Heart left ventricle (tissue), 16 donors: ENCODE measurements around the gene KRTAP5-1. TPM values are rescaled to one million over a fixed set of nuclear protein-coding genes. Genes with fewer than 3 reads are reported as not detected.
"Not testable (repeated sequence)": the region's sequence is repeated elsewhere in the genome, so short reads cannot be mapped to it uniquely, and the experiment has no call there.

Experiments
- ATAC-seq, 4 donors: fragments of 200-7000 bp; cut with Tn5 transposase; one replicate each; pipeline ENCODE4 v1.9.1; 2020 to 2022; ENCODE audit warnings: moderate library complexity in 4 of 4, mild to moderate bottlenecking in 3 of 4, moderate number of reproducible peaks in 1 of 4
- DNase-seq, 5 donors: peaks; one replicate each; pipeline ENCODE4 v3.0.0-alpha.2; 2020
- H3K27ac ChIP-seq, 12 donors: fragments of 200-600 bp; sonication (generic) in 4 of 12; one replicate each; pipeline versions ENCODE4 v1.5.0 to v1.8.0; 2016 to 2022; ENCODE audit warnings: mild to moderate bottlenecking in 2 of 12
- H3K27me3 ChIP-seq, 9 donors: fragments of 200-600 bp; sonication (generic) in 2 of 9; one replicate each; pipeline versions ENCODE4 v1.5.1 to v1.8.0; 2016 to 2022; ENCODE audit warnings: mild to moderate bottlenecking in 3 of 9
- H3K36me3 ChIP-seq, 9 donors: fragments of 200-600 bp; sonication (generic) in 2 of 9; one replicate each; pipeline versions ENCODE4 v1.5.0 to v1.8.0; 2018 to 2022; ENCODE audit warnings: mild to moderate bottlenecking in 2 of 9
- H3K4me1 ChIP-seq, 12 donors: fragments of 200-600 bp; sonication (generic) in 4 of 12; one replicate each; pipeline versions ENCODE4 v1.5.0 to v1.8.0; 2016 to 2022; ENCODE audit warnings: mild to moderate bottlenecking in 3 of 12
- H3K4me3 ChIP-seq, 12 donors: fragments of 200-600 bp; sonication (generic) in 4 of 12; one replicate each; pipeline versions ENCODE4 v1.5.0 to v1.8.0; 2017 to 2022; ENCODE audit warnings: mild to moderate bottlenecking in 9 of 12, moderate library complexity in 4 of 12
- H3K9me3 ChIP-seq, 12 donors: fragments of 200-600 bp; sonication (generic) in 4 of 12; one replicate each; pipeline versions ENCODE4 v1.5.0 to v1.8.0; 2016 to 2022; ENCODE audit warnings: mild to moderate bottlenecking in 1 of 12
- POLR2A ChIP-seq, 2 donors: fragments of 450-650 bp; IDR thresholded peaks; one replicate each; pipeline ENCODE4 v1.6.1; 2017; ENCODE audit warnings: antibody characterized with exemption in 2 of 2, mild to moderate bottlenecking in 2 of 2, moderate library complexity in 2 of 2
- WGBS, 4 donors: extraction: QIAGEN DNeasy Blood & Tissue Kit in 2 of 4; methylation state at CpG; one replicate each; pipeline versions ENCODE4 v1.1.5 to v1.1.7; 2013 to 2018; 5-methylcytosine and 5-hydroxymethylcytosine counted together
- intact Hi-C, 10 donors: fragments of 100-400 bp; cut with DNase I; formaldehyde crosslinking; loops; one replicate each; pipeline versions ENCODE4 v1.11.1 to v1.14.2; 2022
- polyA plus RNA-seq, 2 donors: library from polyadenylated mRNA; stranded (reverse); fragments of 200-250 nt; gene quantifications; one replicate each; pipeline ENCODE4 v1.2.3, GENCODE V29; 2013
- total RNA-seq, 9 donors: library from RNA; depleted of rRNA in 2 of 9; stranded (reverse); fragments of >200 nt in 2 of 9; fragmentation: NEBNext Ultra II Directional in 3 of 9; extraction: Animal tissue kit (Norgen Biotek cat#: 25700) in 3 of 9; gene quantifications; one replicate each; pipeline versions ENCODE4 v1.1.0 to v1.2.4, GENCODE V29; 2016 to 2023
- TF ChIP-seq, protein P1 (sequence below), 12 donors: fragments of 200-600 bp; sonication (generic) in 4 of 12; IDR thresholded peaks; one replicate each; pipeline versions ENCODE4 v1.5.0 to v1.8.0; 2018 to 2022; ENCODE audit warnings: antibody characterized with exemption in 12 of 12, mild to moderate bottlenecking in 5 of 12
- donor health status: ischemic (EF 13 %, LVEDD 7.1; RV severe dilation, severe dysfunction).
- donor health status: healthy with polysubstance abuse.
- donor health status: DM: no; HTN: yes; CAD: no.
- donor health status: DM: no; HTN: no; CAD: no.
- donor health status: ischemic (EF 25% LVEDD 6.9; RV normal size, moderate dysfunction).
- donor health status: ischemic (EF 25% LVEDD 5.7; RV mildly dilated, moderate dysfunction).
- donor health status: healthy.
- donor health status: DM: yes; HTN: yes; CAD: no.
- donor health status: ischemic (EF 35%, LVEDD 5.7; RV mildly dilated, moderate dysfunction).
- donor health status: nonischemic (EF 11% LVEDD 7.7; RV severe dilation, severe dysfunction).
- donor health status: DM: yes; HTN: yes; CAD: no.
- donor health status: PGD.
- donor health status: ischemic (EF 29% LVEDD 5.4; RV normal size, mild dysfunction).
- donor health status: nonischemic (EF 23%, LVEDD 6.1; RV moderate dilation, normal function).

KRTAP5-1 gene
- total and polyA plus RNA-seq, 11 donors, result not detected

DNA sequence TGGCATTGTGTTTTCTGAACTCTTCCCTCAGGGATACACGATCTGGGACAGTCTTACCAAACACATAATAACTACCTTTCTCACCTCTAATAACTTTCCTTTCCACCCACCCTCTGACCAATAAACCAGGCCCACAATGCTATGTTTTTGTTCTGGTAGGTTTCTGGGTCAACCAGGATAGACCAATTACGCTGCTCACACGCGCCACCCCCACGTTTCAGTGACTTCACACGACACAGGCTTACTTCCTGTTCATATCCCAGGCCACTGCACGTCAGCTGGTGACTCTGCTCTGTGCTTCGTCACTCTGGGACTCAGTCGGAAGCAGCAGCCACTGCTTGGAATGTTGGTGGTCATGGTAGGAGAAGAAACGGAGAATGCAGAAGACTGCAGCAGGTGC is 34.4 kb upstream of the KRTAP5-1 start:
- no peaks in the 10 kb centered on the region for H3K36me3 ChIP-seq
- intact Hi-C loops, result no loop called here
- TF ChIP-seq POLR2A (IDR thresholded peaks at IDR 0.05), result no peak
- TF ChIP-seq, protein P1, sequence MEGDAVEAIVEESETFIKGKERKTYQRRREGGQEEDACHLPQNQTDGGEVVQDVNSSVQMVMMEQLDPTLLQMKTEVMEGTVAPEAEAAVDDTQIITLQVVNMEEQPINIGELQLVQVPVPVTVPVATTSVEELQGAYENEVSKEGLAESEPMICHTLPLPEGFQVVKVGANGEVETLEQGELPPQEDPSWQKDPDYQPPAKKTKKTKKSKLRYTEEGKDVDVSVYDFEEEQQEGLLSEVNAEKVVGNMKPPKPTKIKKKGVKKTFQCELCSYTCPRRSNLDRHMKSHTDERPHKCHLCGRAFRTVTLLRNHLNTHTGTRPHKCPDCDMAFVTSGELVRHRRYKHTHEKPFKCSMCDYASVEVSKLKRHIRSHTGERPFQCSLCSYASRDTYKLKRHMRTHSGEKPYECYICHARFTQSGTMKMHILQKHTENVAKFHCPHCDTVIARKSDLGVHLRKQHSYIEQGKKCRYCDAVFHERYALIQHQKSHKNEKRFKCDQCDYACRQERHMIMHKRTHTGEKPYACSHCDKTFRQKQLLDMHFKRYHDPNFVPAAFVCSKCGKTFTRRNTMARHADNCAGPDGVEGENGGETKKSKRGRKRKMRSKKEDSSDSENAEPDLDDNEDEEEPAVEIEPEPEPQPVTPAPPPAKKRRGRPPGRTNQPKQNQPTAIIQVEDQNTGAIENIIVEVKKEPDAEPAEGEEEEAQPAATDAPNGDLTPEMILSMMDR (IDR thresholded peaks at IDR 0.05), result no peak
- H3K4me3 ChIP-seq, result no peak overlapping the region
- WGBS, 4 donors, result 29 to 47% (median 30%) methylated on average over 10 of the region's 10 CpGs
- ATAC-seq (peak in 1 of 4 donors; percentile 85), DNase-seq (no peak)
- H3K4me1 ChIP-seq, result no peaks in the 10 kb centered on the region
- H3K27ac ChIP-seq, result no peak overlapping the region
- H3K27me3 ChIP-seq, result peaks cover 0 to 16% (median 0%) of the 10 kb centered on the region in 9 donors
- H3K9me3 ChIP-seq, result no peaks in the 10 kb centered on the region

DNA sequence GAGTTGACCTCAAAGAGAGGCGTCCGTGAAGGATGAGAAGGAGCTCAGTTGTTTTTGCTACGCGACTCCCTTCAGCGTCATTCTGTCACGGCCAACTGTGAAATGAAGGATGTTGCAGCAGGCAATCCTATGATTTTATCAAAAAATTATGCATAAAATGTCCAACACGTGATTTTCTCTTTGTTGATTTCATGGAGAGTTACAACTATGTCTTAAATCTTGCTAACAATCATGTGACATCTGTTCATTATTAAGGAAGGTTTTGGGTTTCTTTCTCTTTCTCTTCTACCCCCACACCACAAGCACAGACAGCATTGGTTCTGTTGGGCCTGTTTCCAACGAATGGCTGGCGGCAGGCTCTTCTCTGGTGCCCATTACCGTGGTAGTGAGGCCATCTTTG is 33.1 kb upstream of the KRTAP5-1 start:
- intact Hi-C loops, result no loop called here
- DNase-seq (no peak), ATAC-seq (no peak)
- Histone ChIP-seq H3K27ac (no peak overlapping the region), H3K4me3 (no peak overlapping the region), H3K9me3 (no peaks in the 10 kb centered on the region), H3K4me1 (no peaks in the 10 kb centered on the region), H3K27me3 (peaks cover 0 to 16% (median 0%) of the 10 kb centered on the region in 9 donors), H3K36me3 (no peaks in the 10 kb centered on the region)
- TF ChIP-seq POLR2A (IDR thresholded peaks at IDR 0.05), result no peak
- TF ChIP-seq, protein P1 (IDR thresholded peaks at IDR 0.05), result no peak
- WGBS, 4 donors, result 80 to 88% (median 86%) methylated on average over 10 of the region's 10 CpGs

DNA sequence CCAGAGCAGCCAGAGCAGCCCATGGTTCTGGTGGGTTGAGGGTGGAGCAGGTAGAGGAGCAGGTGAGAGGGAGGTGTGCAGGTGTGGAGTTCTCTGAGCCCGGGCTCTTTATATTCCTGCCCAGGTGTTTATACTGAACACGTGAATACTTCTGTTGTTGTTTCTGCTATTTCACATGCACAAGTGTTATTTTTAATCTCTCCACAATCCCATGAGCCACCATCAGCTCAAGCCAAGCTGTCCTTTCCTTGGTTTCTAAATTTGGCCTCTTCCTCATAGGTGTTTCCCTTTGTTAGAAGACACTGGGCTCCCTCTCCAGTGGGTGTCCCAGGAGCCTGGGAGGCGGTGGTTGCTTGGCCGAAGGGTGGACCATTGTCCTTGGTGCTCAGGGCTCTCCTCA is 23.3 kb upstream of the KRTAP5-1 start, which contains the start of gene KRTAP5-3:
KRTAP5-3 (minus strand) TSS at position 101 of the 400 bp plus-strand sequence; CDS start at position 23, 78 bp downstream.
- no peak for TF ChIP-seq POLR2A (IDR thresholded peaks at IDR 0.05)
- TF ChIP-seq, protein P1 (IDR thresholded peaks at IDR 0.05), result no peak
- intact Hi-C loops, result no loop called here
- Histone ChIP-seq H3K4me3 (no peak within 1 kb of the TSS), H3K27ac (no peak within 1 kb of the TSS), H3K4me1 (peaks cover 0 to 10% (median 0%) of the 10 kb centered on the region in 12 donors), H3K36me3 (no peaks in the 10 kb centered on the region), H3K9me3 (no peaks in the 10 kb centered on the region), H3K27me3 (peaks cover 0 to 27% (median 5%) of the 10 kb centered on the region in 9 donors)
- no peak for DNase-seq
- 46 to 66% (median 62%) methylated on average over 4 of the region's 4 CpGs for WGBS, 4 donors
- no peak for ATAC-seq

DNA sequence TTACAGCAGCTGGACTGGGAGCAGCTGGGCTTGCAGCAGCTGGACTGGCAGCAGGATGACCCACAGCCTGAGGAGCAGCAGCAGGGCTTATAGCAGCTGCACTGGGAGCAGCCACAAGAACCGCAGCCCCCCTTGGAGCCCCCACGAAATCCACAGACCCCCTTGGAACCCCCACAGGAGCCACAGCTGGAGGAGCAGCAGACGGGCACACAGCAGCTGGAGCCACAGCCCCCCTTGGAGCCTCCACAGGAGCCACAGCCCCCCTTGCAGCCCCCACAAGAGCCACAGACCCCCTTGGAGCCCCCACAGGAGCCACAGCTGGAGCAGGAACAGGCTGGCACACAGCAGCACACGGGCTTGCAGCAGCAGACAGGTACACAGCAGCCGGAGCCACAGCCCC is 22.8 kb upstream of the KRTAP5-1 start:
- H3K9me3 ChIP-seq, H3K36me3 ChIP-seq, H3K27ac ChIP-seq, DNase-seq, intact Hi-C loops, H3K4me1 ChIP-seq, H3K4me3 ChIP-seq, ATAC-seq: not testable (repeated sequence)
- H3K27me3 ChIP-seq, result peaks cover 0 to 27% (median 5%) of the 10 kb centered on the region in 9 donors
- 62 to 67% (median 64%) methylated on average over 1 to 5 of the region's 5 CpGs for WGBS, 4 donors

DNA sequence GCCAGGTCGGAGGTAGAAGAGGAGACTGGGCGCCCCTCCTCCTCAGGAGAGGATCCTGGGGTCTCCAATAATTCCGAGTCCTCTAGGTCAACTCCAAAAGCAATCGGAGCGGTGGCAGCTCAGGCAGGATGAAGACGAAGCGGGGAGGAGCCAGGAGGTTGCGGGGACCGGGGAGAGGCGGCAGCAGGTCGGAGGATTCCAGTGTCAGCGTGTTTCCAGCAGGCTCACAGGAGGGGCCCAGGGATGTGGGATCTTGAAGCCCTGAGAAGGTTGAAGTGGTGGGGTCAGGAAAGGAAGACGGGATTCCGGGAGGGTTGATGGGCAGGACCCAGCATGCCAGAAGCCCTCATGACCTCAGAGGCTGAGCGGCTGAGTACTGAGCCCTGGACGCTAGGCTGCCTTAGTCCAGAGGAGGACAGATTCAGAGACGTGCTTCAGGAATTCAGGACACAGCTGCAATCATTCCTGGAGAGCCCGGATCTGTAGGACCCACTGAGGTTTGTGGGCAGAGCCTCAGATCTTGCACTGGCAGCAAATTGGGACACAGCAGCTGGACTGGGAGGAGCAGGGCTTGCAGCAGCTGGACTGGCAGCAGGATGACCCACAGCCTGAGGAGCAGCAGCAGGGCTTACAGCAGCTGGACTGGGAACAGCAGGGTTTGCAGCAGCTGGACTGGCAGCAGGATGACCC is 22.2 kb upstream of the KRTAP5-1 start:
- H3K36me3 ChIP-seq, DNase-seq, H3K4me3 ChIP-seq, intact Hi-C loops, ATAC-seq, H3K9me3 ChIP-seq, H3K4me1 ChIP-seq, H3K27ac ChIP-seq: not testable (repeated sequence)
- peaks cover 0 to 27% (median 5%) of the 10 kb centered on the region in 9 donors for H3K27me3 ChIP-seq
- WGBS, 4 donors, result 39 to 59% (median 48%) methylated on average over 18 of the region's 18 CpGs

DNA sequence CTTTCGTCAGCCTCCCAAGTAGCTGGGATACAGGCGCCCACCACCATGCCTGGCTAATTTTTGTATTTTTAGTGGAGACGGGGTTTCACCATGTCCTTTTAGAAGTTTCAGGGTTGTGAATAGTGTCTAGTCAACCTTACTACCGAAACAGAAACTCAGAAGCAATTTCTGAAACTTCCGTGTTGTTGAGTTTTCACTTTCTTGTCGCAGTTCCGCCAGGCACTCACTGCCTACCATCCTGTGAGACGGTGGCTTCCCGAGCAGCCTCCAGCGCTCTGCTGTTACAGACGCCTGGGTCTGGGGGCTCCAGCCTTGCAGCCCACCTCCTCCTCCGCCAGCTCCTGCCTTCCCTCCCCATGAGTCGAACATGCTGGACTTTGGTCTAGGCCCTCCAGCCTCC is 20.8 kb upstream of the KRTAP5-1 start:
- DNase-seq, ATAC-seq, H3K9me3 ChIP-seq, H3K4me3 ChIP-seq, H3K4me1 ChIP-seq, H3K36me3 ChIP-seq, intact Hi-C loops, H3K27ac ChIP-seq: not testable (repeated sequence)
- 85 to 92% (median 90%) methylated on average over 13 of the region's 13 CpGs for WGBS, 4 donors
- peaks cover 0 to 27% (median 5%) of the 10 kb centered on the region in 9 donors for H3K27me3 ChIP-seq
